HEK293 (cell line): ENCODE results near the gene CD69.

ENCODE experiments used
- CTCF ChIA-PET: fragments of 350-600 bp; formaldehyde crosslinking; extraction: SDS; loops from one replicate; lab custom pipeline; 2021; ENCODE audit warnings: antibody characterized with exemption; lab: Yijun Ruan, JAX
- POLR2A ChIA-PET: fragments of 300-600 bp; formaldehyde crosslinking; extraction: SDS; loops from one replicate; lab custom pipeline; 2020; ENCODE audit warnings: antibody characterized with exemption, inconsistent platforms; lab: Yijun Ruan, JAX
- H3K27ac ChIP-seq: fragments of 200-500 bp; sonication (Bioruptor generic); 2 replicates; pipeline ENCODE4 v1.5.1; 2014; ENCODE audit warnings: low read depth, low read length, control low read depth, inconsistent platforms; ENCODE audit errors: extremely low read depth
- H3K36me3 ChIP-seq, 2 experiments: fragments of 200-500 bp in 1 of 2; sonication (Bioruptor generic) in 1 of 2; 1 replicate in 1 of 2; 2 replicates in 1 of 2; pipeline ENCODE4 v1.5.1; 2014 to 2017; ENCODE audit warnings: inconsistent platforms in 2 of 2, low read length in 2 of 2; ENCODE audit not compliant: control insufficient read depth in 2 of 2, insufficient read depth in 1 of 2
- H3K4me1 ChIP-seq: fragments of 200-500 bp; sonication (Bioruptor generic); 2 replicates; pipeline ENCODE4 v1.5.1; 2014; ENCODE audit warnings: mild to moderate bottlenecking, low read length, inconsistent platforms; ENCODE audit not compliant: control insufficient read depth, insufficient read depth
- H3K4me3 ChIP-seq: 2 replicates; pipeline ENCODE4 v1.5.1; 2011; ENCODE audit warnings: low read depth, mild to moderate bottlenecking, control low read depth, low read length, moderate library complexity
- H3K9me3 ChIP-seq: fragments of 200-500 bp; sonication (Bioruptor generic); 2 replicates; pipeline ENCODE4 v1.5.1; 2014; ENCODE audit warnings: low read depth, low read length, inconsistent platforms; ENCODE audit not compliant: control insufficient read depth, insufficient read depth
- GFI1B ChIP-seq: fragments of 450-650 bp; formaldehyde crosslinking; IDR thresholded peaks from 2 replicates; pipeline ENCODE4 v1.5.1; 2016; ENCODE audit warnings: missing biosample characterization, missing genetic modification characterization
- HOXA7 ChIP-seq: sonication (generic); formaldehyde crosslinking; IDR thresholded peaks from 2 replicates; pipeline ENCODE4 v1.8.1; 2022; ENCODE audit warnings: missing genetic modification reagents, borderline replicate concordance
- SETDB1 ChIP-seq: IDR thresholded peaks from one replicate; pipeline ENCODE4 v1.6.1; 2017; ENCODE audit warnings: mild to moderate bottlenecking, low read length, moderate library complexity, mixed read lengths; ENCODE audit not compliant: insufficient read length
- ZBTB17 ChIP-seq: fragments of 450-650 bp; formaldehyde crosslinking; IDR thresholded peaks from 2 replicates; pipeline ENCODE4 v1.5.1; 2016; ENCODE audit warnings: missing biosample characterization, missing genetic modification characterization
- ZNF184 ChIP-seq: fragments of 450-650 bp; IDR thresholded peaks from 2 replicates; pipeline ENCODE4 v1.5.1; 2018; ENCODE audit warnings: missing biosample characterization, mild to moderate bottlenecking, missing genetic modification characterization
- ZNF274 ChIP-seq, 2 experiments: fragments of 200-500 bp in 1 of 2; fragments of 450-650 bp in 1 of 2; sonication (Bioruptor generic) in 1 of 2; formaldehyde crosslinking in 1 of 2; IDR thresholded peaks; 2 replicates each; pipeline versions ENCODE4 v1.5.1 to v1.6.1; 2014 to 2016; ENCODE audit warnings: borderline replicate concordance in 1 of 2, inconsistent platforms in 1 of 2, low read length in 1 of 2, missing biosample characterization in 1 of 2, missing genetic modification characterization in 1 of 2
- ZNF335 ChIP-seq: fragments of 450-650 bp; formaldehyde crosslinking; conservative IDR thresholded peaks from 2 replicates; pipeline ENCODE4 v1.5.1; 2016; ENCODE audit warnings: missing biosample characterization, missing genetic modification characterization
- ZNF394 ChIP-seq: fragments of 450-650 bp; formaldehyde crosslinking; IDR thresholded peaks from 2 replicates; pipeline ENCODE4 v1.5.1; 2016; ENCODE audit warnings: missing biosample characterization, missing genetic modification characterization, mild to moderate bottlenecking, moderate library complexity, borderline replicate concordance
- ZNF558 ChIP-seq: fragments of 450-650 bp; formaldehyde crosslinking; IDR thresholded peaks from 2 replicates; pipeline ENCODE4 v1.5.1; 2016; ENCODE audit warnings: missing biosample characterization, missing genetic modification characterization
- ZNF677 ChIP-seq: fragments of 450-650 bp; IDR thresholded peaks from 2 replicates; pipeline ENCODE4 v1.5.0; 2018; ENCODE audit warnings: missing biosample characterization, mild to moderate bottlenecking, missing genetic modification characterization, moderate library complexity
- ZNF837 ChIP-seq: fragments of 450-650 bp; formaldehyde crosslinking; IDR thresholded peaks from 2 replicates; pipeline ENCODE4 v1.5.1; 2016; ENCODE audit warnings: missing biosample characterization, missing genetic modification characterization
- ZSCAN16 ChIP-seq: fragments of 450-650 bp; formaldehyde crosslinking; IDR thresholded peaks from 2 replicates; pipeline ENCODE4 v1.5.1; 2016; ENCODE audit warnings: missing biosample characterization, missing genetic modification characterization
- TF ChIP-seq, protein P1 (sequence below): fragments of 450-650 bp; formaldehyde crosslinking; IDR thresholded peaks from 2 replicates; pipeline ENCODE4 v1.5.1; 2016; ENCODE audit warnings: missing biosample characterization, missing genetic modification characterization
- TF ChIP-seq, protein P2 (sequence below): fragments of 450-650 bp; formaldehyde crosslinking; IDR thresholded peaks from 2 replicates; pipeline ENCODE4 v1.5.1; 2016; ENCODE audit warnings: missing biosample characterization, missing genetic modification characterization, low read depth
- TF ChIP-seq, protein P3 (sequence below): fragments of 450-650 bp; formaldehyde crosslinking; IDR thresholded peaks from 2 replicates; pipeline ENCODE4 v1.5.1; 2016; ENCODE audit warnings: missing biosample characterization, missing genetic modification characterization, borderline replicate concordance

Gene CD69

DNA sequence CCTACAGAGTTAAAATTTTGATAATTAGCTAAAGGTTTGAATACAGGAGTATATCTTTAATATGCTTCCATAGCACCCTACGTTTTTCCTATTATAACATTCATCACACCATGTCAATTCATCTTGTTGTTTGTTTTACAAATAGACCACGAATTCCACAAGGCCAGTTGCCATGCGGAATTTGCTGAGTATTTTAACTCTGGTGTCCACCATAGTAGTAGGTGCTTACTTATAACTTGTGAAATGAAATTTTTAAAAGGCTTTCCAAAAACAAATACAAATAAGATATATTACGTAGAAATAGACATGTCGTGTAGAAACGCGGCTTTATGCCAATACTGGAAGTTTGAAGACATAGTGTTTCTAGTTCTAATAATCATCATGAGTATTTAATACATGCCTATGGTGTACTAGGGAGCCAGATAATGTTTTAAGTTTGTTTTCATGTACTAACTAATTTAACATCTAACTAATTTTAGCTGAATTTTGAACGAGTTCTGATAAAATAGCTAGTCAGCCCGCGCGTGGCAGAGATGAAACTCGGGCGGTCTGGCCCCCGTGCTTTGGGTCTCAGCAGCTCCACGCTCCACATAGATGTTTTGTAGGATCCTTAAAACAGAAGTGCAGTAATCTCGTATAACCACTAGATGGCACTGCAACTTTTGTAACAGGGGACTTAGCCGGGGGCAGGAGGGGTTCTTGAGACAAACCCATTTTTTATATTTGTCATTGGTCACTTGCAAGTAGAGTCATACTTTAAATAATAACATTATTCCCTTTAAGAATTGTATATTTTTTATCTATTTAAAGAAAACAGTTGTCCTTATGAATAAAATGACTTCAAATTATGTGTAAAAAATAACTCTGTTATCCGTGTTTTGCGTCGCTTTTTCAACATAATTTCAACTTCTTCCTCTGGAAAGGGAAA lies 10.2 kb downstream of the CD69 start (continued):
- TF ChIP-seq ZNF837 (tag by site-specific recombination) (no peak), ZNF677 (tag by site-specific recombination) (no peak), ZBTB17 (0 out of 2 replicates have a peak, but pooled peaks have one; percentile 16), HOXA7 (CRISPR knock-in tag) (no peak), ZSCAN16 (no peak), GFI1B (tag by site-specific recombination) (no peak), ZNF394 (tag by site-specific recombination) (no peak)
- TF ChIP-seq, protein P1, sequence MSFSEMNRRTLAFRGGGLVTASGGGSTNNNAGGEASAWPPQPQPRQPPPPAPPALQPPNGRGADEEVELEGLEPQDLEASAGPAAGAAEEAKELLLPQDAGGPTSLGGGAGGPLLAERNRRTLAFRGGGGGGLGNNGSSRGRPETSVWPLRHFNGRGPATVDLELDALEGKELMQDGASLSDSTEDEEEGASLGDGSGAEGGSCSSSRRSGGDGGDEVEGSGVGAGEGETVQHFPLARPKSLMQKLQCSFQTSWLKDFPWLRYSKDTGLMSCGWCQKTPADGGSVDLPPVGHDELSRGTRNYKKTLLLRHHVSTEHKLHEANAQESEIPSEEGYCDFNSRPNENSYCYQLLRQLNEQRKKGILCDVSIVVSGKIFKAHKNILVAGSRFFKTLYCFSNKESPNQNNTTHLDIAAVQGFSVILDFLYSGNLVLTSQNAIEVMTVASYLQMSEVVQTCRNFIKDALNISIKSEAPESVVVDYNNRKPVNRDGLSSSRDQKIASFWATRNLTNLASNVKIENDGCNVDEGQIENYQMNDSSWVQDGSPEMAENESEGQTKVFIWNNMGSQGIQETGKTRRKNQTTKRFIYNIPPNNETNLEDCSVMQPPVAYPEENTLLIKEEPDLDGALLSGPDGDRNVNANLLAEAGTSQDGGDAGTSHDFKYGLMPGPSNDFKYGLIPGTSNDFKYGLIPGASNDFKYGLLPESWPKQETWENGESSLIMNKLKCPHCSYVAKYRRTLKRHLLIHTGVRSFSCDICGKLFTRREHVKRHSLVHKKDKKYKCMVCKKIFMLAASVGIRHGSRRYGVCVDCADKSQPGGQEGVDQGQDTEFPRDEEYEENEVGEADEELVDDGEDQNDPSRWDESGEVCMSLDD, result no peak
- TF ChIP-seq, protein P2, sequence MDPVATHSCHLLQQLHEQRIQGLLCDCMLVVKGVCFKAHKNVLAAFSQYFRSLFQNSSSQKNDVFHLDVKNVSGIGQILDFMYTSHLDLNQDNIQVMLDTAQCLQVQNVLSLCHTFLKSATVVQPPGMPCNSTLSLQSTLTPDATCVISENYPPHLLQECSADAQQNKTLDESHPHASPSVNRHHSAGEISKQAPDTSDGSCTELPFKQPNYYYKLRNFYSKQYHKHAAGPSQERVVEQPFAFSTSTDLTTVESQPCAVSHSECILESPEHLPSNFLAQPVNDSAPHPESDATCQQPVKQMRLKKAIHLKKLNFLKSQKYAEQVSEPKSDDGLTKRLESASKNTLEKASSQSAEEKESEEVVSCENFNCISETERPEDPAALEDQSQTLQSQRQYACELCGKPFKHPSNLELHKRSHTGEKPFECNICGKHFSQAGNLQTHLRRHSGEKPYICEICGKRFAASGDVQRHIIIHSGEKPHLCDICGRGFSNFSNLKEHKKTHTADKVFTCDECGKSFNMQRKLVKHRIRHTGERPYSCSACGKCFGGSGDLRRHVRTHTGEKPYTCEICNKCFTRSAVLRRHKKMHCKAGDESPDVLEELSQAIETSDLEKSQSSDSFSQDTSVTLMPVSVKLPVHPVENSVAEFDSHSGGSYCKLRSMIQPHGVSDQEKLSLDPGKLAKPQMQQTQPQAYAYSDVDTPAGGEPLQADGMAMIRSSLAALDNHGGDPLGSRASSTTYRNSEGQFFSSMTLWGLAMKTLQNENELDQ (tag by site-specific recombination), result no peak
- TF ChIP-seq, all 188 proteins: peak for 5

DNA sequence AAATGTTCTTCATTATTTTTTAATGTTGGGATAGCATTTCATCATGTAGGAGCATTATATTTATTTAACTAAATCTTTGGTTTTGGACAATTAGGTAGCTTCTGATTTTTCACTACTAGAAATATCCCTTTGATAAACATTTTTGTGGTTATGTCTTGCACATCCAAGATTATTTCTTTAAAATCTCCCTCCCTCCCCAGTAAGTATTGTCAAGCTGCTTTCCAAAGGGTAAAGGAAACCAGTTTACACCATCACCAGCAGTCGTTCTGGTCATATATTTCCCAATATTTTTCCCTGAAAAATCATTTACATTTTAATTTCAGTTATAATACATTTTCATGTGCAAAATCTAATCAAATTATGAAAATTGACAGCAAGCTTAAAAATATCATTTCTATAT lies 11.1 kb downstream of the CD69 start:
- H3K36me3 ChIP-seq, result no peaks in the 10 kb centered on the region
- no peaks in the 10 kb centered on the region for H3K4me1 ChIP-seq
- ChIA-PET POLR2A (no interaction called here), CTCF (interaction anchor here (0.6 to 6.4 kb wide), 35 partner anchors 8 to 486 kb away, joined by 3 to 99 read pairs (median 5); partner anchors contain the start of genes CD69 and CLEC2A)
- H3K9me3 ChIP-seq, result no peaks in the 10 kb centered on the region
- H3K4me3 ChIP-seq, result no peak overlapping the region
- no peak overlapping the region for H3K27ac ChIP-seq
- TF ChIP-seq SETDB1 (no peak), ZNF558 (tag by site-specific recombination) (no peak), ZNF837 (tag by site-specific recombination) (no peak), ZNF184 (no peak), ZNF335 (tag by site-specific recombination) (no peak), ZNF274 (IDR thresholded peaks at IDR 0.05; ENCODE audit: low read length) (no peak), ZNF274 (tag by site-specific recombination; IDR thresholded peaks at IDR 0.05; ENCODE audit: borderline replicate concordance) (no peak)
- TF ChIP-seq, protein P2 (tag by site-specific recombination), result no peak
- TF ChIP-seq, protein P3, sequence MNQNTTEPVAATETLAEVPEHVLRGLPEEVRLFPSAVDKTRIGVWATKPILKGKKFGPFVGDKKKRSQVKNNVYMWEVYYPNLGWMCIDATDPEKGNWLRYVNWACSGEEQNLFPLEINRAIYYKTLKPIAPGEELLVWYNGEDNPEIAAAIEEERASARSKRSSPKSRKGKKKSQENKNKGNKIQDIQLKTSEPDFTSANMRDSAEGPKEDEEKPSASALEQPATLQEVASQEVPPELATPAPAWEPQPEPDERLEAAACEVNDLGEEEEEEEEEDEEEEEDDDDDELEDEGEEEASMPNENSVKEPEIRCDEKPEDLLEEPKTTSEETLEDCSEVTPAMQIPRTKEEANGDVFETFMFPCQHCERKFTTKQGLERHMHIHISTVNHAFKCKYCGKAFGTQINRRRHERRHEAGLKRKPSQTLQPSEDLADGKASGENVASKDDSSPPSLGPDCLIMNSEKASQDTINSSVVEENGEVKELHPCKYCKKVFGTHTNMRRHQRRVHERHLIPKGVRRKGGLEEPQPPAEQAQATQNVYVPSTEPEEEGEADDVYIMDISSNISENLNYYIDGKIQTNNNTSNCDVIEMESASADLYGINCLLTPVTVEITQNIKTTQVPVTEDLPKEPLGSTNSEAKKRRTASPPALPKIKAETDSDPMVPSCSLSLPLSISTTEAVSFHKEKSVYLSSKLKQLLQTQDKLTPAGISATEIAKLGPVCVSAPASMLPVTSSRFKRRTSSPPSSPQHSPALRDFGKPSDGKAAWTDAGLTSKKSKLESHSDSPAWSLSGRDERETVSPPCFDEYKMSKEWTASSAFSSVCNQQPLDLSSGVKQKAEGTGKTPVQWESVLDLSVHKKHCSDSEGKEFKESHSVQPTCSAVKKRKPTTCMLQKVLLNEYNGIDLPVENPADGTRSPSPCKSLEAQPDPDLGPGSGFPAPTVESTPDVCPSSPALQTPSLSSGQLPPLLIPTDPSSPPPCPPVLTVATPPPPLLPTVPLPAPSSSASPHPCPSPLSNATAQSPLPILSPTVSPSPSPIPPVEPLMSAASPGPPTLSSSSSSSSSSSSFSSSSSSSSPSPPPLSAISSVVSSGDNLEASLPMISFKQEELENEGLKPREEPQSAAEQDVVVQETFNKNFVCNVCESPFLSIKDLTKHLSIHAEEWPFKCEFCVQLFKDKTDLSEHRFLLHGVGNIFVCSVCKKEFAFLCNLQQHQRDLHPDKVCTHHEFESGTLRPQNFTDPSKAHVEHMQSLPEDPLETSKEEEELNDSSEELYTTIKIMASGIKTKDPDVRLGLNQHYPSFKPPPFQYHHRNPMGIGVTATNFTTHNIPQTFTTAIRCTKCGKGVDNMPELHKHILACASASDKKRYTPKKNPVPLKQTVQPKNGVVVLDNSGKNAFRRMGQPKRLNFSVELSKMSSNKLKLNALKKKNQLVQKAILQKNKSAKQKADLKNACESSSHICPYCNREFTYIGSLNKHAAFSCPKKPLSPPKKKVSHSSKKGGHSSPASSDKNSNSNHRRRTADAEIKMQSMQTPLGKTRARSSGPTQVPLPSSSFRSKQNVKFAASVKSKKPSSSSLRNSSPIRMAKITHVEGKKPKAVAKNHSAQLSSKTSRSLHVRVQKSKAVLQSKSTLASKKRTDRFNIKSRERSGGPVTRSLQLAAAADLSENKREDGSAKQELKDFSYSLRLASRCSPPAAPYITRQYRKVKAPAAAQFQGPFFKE, result no peak
- TF ChIP-seq, protein P1, result no peak
